HG03520 (cell line): ENCODE data around the gene IFNA10.
"Not testable (repeated sequence)": the region's sequence is repeated elsewhere in the genome, so short reads cannot be mapped to it uniquely, and the experiment has no call there.

Experiments used
- ATAC-seq: cut with Tn5 transposase; IDR thresholded peaks from one replicate; pipeline ENCODE4 v1.9.1; 2021; ENCODE audit warnings: mild to moderate bottlenecking, moderate library complexity; ENCODE audit not compliant: unreplicated experiment

IFNA10 gene

DNA sequence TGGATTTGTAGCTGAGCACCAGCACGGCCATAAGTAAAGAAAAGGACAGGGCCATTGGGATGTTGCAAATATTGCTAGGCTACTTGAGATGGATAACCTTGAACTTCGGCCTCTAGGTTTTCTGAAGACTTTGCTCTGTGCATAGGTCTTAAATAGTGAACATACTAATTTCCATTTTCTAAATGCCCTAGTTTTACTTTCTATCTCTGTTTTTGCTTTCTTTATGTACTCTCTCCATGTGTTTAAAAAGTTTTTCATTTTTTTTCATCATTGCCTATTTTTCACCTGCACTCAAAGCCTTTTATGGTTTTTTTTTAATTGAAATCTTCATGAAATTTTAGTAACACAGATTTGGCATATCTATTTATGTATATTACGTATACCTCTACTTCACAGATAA lies at the start of gene IFNA10:
Gene IFNA10, minus strand, starts transcription at position 101 of the 400 bp plus-strand sequence. Its CDS starts 46 bp downstream, at position 55.
- ATAC-seq: not testable (repeated sequence)

GRCh38 chr9:21255538-21256212 lies 48.7 kb upstream of the IFNA10 start:
- no peak for ATAC-seq

- no peak for ATAC-seq
These were observed 46.0 kb upstream of the IFNA10 start for GRCh38 chr9:21252721-21253547.

- no peak for ATAC-seq
These were observed 44.7 kb upstream of the IFNA10 start for GRCh38 chr9:21251638-21252037.

DNA sequence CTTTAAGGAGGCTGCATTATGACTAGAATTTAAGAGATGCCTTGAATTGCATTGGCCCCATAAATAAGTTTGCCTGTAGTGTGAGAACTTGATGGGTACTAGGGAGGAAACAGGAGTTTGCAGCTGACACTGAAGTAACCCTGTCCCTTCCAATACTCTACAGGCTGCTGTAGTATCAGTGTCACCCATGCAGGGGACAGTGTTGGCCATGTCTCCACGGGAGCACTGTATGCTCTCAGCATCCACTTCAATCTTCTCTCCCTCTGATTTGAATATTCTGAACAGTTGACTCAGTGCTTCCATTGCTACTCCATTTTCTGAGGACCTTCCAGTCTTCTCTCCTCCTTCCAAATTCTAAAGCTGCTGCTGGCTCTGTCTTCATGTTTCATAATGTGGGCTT lies 44.2 kb upstream of the IFNA10 start:
- ATAC-seq: no peak

DNA sequence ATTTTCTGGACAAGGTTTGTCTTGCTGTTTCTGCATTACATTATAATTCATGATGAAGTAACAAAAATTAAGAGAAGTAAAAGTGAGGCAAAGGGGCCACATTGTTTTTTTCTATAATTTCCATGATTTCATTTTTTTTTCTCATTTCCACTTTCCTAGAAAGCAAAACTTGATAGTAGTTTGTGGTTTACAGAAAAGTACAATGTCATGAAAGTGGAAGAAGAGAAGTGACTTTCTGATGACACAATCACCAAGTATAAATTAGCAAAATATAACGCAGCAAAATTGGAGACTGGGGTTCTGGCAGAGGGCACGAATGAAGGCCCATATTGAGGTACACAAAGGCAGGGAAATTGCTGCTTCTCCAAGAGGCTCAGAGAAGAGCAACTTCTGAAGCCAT lies 37.9 kb upstream of the IFNA10 start:
- ATAC-seq: no peak

- ATAC-seq: no peak
These were observed 33.0 kb upstream of the IFNA10 start, which contains the start of gene IFNA14 for GRCh38 chr9:21239911-21240310. IFNA14 (minus strand) TSS chr9:21240005; CDS start chr9:21239935, 70 bp downstream.

DNA sequence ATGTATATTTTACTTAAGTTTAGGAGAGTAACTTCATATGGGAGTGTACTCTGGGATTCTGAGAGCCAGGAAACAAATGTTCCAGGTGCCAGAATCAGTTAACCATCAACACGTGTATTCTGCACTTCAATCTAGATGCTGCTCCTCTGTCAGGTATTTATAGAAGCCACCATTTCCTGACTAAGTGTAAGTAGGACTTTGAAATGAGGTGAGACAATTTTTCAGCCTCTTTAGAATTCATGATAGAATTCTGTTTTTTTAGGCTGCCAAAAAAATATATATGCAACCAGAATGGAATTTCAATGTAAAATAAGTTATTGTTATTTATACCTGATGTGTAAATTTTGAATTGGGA lies 29.4 kb upstream of the IFNA10 start:
- not testable (repeated sequence) for ATAC-seq

DNA sequence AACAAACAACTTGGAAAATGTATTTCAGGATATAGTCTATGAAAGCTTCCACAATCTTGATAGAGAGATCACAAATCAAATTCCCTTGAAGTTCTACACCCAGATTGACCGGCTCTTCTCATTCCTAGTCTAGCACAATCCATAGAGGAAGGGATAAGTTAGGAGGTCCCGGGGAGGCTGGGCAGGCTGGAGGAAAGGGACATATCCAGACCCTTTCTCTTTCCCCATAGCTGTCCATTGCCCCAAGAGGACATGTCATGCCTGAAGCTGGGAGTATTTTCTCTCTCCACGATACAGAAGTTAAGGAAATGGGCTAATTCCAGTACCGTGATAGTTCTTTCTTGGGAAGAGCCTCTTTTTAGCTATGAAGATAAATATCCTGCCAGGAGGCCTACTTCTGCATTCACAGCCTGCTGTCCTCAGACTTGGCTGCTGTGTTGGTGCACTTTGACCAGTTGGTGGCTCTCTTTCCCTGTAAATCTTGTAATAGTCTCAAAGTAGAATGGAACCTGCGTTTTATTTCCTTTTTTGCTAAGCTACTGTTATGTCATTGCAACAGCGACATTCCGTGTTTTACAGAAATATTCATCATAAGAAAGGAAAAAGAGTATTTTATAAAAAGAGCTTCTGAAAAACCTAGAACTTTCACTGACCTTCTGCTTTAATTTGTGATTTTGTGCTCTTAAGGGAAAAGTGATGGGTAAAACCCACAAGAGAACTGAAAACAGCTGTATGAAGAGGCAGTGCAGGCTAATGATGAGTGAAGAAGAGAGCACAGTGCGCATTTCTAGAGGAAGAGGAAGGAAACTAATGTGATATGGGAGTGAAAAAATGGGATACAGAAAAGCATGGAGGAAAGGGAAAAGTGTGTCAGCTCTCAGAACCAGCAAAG lies 28.8 kb upstream of the IFNA10 start:
- peak; percentile 82 for ATAC-seq

GRCh38 chr9:21234153-21234687 lies 27.3 kb upstream of the IFNA10 start:
- ATAC-seq: no peak

- no peak for ATAC-seq
These were observed 26.3 kb upstream of the IFNA10 start for GRCh38 chr9:21233258-21233657.

DNA sequence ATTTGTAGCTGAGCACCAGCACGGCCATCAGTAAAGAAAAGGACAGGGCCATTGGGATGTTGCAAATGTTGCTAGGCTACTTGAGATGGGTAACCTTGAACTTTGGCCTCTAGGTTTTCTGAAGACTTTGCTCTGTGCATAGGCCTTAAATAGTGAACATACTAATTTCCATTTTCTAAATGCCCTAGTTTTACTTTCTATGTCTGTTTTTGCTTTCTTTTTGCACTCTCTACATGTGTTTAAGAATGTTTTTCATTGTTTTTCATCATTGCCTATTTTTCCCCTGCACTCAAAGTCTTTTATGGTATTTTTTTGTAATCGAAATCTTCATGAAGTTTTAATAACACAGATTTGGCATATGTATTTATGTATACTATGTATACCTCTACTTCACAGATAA lies 21.2 kb upstream of the IFNA10 start, which contains the start of gene IFNA17:
Gene IFNA17, minus strand, starts transcription at position 101 of the 400 bp plus-strand sequence. Its CDS starts 49 bp downstream, at position 52.
- ATAC-seq: no peak

DNA sequence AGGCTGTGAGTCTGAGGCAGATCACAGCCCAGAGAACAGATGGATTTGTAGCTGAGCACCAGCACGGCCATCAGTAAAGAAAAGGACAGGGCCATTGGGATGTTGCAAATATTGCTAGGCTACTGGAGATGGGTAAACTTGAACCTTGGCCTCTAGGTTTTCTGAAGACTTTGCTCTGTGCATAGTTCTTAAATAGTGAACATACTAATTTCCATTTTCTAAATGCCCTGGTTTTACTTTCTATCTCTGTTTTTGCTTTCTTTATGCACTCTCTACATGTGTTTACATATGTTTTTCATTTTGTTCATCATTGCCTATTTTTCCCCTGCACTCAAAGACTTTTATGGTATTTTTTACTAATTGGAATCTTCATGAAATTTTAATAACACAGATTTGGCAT lies 10.3 kb upstream of the IFNA10 start, which contains the start of gene IFNA16:
Gene IFNA16, minus strand, starts transcription at position 101 of the 400 bp plus-strand sequence. Its CDS starts 6 bp downstream, at position 95.
- ATAC-seq: not testable (repeated sequence)

DNA sequence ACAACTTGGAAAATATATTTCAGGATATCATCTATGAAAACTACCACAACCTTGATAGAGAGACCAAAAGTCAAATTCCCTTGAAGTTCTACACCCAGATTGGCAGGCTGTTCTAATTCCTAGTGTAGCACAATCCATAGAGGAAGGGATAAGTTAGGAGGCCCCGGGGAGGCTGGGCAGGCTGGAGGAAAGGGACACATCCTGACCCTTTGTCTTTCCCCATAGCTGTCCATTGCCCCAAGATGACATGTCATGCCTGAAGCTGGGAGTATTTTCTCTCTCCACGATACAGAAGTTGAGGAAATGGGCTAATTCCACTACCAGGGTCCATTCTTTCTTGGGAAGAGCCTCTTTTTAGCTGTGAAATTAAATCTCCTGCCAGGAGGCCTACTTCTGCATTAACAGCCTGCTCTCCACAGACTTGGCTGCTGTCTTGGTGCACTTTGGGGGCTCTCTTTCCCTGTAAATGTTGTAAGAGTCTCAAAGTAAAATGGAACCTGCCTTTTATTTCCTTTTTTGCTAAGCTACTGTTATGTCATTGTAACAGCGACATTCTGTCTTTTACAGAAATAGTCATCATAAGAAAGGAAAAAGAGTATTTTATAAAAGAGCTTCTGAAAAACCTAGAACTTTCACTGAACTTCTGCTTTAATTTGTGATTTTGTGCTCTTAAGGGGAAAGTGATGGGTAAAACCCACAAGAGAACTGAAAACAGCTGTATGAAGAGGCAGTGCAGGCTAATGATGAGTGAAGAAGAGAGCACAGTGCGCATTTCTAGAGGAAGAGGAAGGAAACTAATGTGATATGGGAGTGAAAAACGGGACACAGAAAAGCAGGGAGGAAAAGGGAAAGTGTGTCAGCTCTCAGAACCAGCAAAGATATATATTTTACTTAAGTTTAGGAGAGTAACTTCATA lies 6.7 kb upstream of the IFNA10 start:
- peak; percentile 67 for ATAC-seq

GRCh38 chr9:21212160-21212559 lies 5.2 kb upstream of the IFNA10 start:
- not testable (repeated sequence) for ATAC-seq

GRCh38 chr9:21210782-21211181 lies 3.8 kb upstream of the IFNA10 start:
- not testable (repeated sequence) for ATAC-seq

DNA sequence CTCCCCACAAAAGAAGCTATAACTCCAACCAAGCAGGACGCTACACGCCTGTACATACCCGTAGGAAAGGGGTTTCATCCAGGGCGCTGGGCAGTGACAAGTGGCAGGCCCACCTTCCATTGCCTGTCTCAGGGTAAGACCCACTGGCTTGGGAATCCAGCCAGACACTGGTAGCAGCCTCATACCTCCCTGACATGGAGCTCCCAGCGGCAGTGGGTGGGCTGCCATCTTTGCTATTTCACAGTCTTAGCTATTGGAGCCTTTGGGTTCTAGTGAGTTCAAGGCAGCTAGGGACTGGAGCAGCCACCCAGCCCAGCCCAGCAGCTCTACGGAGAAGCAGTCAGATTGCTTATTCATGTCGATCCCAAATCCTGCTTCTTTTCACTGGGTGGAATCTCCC lies 3.4 kb upstream of the IFNA10 start:
- ATAC-seq: no peak

- ATAC-seq: no peak
These were observed 1.7 kb downstream of the IFNA10 start for GRCh38 chr9:21205204-21205603.

GRCh38 chr9:21202105-21202504 lies 4.8 kb downstream of the IFNA10 start, which contains the start of gene IFNA7:
IFNA7 (minus strand) TSS chr9:21202205; CDS start chr9:21202165, 40 bp downstream.
- not testable (repeated sequence) for ATAC-seq
